HEK293 (cell line): ENCODE results near the gene CRYZ.

Experiments used
- CTCF ChIA-PET: fragments of 350-600 bp; formaldehyde crosslinking; extraction: SDS; loops from one replicate; lab custom pipeline; 2021; ENCODE audit warnings: antibody characterized with exemption; lab: Yijun Ruan, JAX
- POLR2A ChIA-PET: fragments of 300-600 bp; formaldehyde crosslinking; extraction: SDS; loops from one replicate; lab custom pipeline; 2020; ENCODE audit warnings: antibody characterized with exemption, inconsistent platforms; lab: Yijun Ruan, JAX
- H3K27ac ChIP-seq: fragments of 200-500 bp; sonication (Bioruptor generic); 2 replicates; pipeline ENCODE4 v1.5.1; 2014; ENCODE audit warnings: low read depth, low read length, control low read depth, inconsistent platforms; ENCODE audit errors: extremely low read depth
- H3K36me3 ChIP-seq, 2 experiments: fragments of 200-500 bp in 1 of 2; sonication (Bioruptor generic) in 1 of 2; 1 replicate in 1 of 2; 2 replicates in 1 of 2; pipeline ENCODE4 v1.5.1; 2014 to 2017; ENCODE audit warnings: inconsistent platforms in 2 of 2, low read length in 2 of 2; ENCODE audit not compliant: control insufficient read depth in 2 of 2, insufficient read depth in 1 of 2
- H3K4me1 ChIP-seq: fragments of 200-500 bp; sonication (Bioruptor generic); 2 replicates; pipeline ENCODE4 v1.5.1; 2014; ENCODE audit warnings: mild to moderate bottlenecking, low read length, inconsistent platforms; ENCODE audit not compliant: control insufficient read depth, insufficient read depth
- H3K4me3 ChIP-seq: 2 replicates; pipeline ENCODE4 v1.5.1; 2011; ENCODE audit warnings: low read depth, mild to moderate bottlenecking, control low read depth, low read length, moderate library complexity
- H3K9me3 ChIP-seq: fragments of 200-500 bp; sonication (Bioruptor generic); 2 replicates; pipeline ENCODE4 v1.5.1; 2014; ENCODE audit warnings: low read depth, low read length, inconsistent platforms; ENCODE audit not compliant: control insufficient read depth, insufficient read depth
- AEBP2 ChIP-seq: fragments of 450-650 bp; formaldehyde crosslinking; IDR thresholded peaks from 2 replicates; pipeline ENCODE4 v1.5.1; 2016; ENCODE audit warnings: missing biosample characterization, missing genetic modification characterization, borderline replicate concordance
- BCL11B ChIP-seq: fragments of 450-650 bp; formaldehyde crosslinking; IDR thresholded peaks from 2 replicates; pipeline ENCODE4 v1.5.1; 2016; ENCODE audit warnings: low read depth, missing biosample characterization, missing genetic modification characterization
- ELK4 ChIP-seq: IDR thresholded peaks from 2 replicates; pipeline ENCODE4 v1.6.1; 2011; ENCODE audit warnings: mild to moderate bottlenecking, low read depth, low read length, borderline replicate concordance
- HIC1 ChIP-seq: fragments of 450-650 bp; formaldehyde crosslinking; IDR thresholded peaks from 2 replicates; pipeline ENCODE4 v1.5.1; 2016; ENCODE audit warnings: missing biosample characterization, missing genetic modification characterization
- HOXA7 ChIP-seq: sonication (generic); formaldehyde crosslinking; IDR thresholded peaks from 2 replicates; pipeline ENCODE4 v1.8.1; 2022; ENCODE audit warnings: missing genetic modification reagents, borderline replicate concordance
- TCF7L2 ChIP-seq: IDR thresholded peaks from 2 replicates; pipeline ENCODE4 v1.6.1; 2011; ENCODE audit warnings: low read depth, mild to moderate bottlenecking, inconsistent platforms, low read length, moderate library complexity, borderline replicate concordance
- TSHZ1 ChIP-seq: fragments of 450-650 bp; formaldehyde crosslinking; IDR thresholded peaks from 2 replicates; pipeline ENCODE4 v1.5.1; 2016; ENCODE audit warnings: missing biosample characterization, missing genetic modification characterization, borderline replicate concordance
- ZBTB10 ChIP-seq: fragments of 450-650 bp; formaldehyde crosslinking; IDR thresholded peaks from 2 replicates; pipeline ENCODE4 v1.5.1; 2016; ENCODE audit warnings: missing biosample characterization, missing genetic modification characterization
- ZNF114 ChIP-seq: fragments of 450-650 bp; formaldehyde crosslinking; IDR thresholded peaks from 2 replicates; pipeline ENCODE4 v1.5.0; 2017; ENCODE audit warnings: missing biosample characterization, missing genetic modification characterization
- ZNF133 ChIP-seq: fragments of 450-650 bp; formaldehyde crosslinking; IDR thresholded peaks from 2 replicates; pipeline ENCODE4 v1.5.1; 2016; ENCODE audit warnings: missing biosample characterization, missing genetic modification characterization
- ZNF19 ChIP-seq: fragments of 450-650 bp; formaldehyde crosslinking; IDR thresholded peaks from 2 replicates; pipeline ENCODE4; 2016; ENCODE audit warnings: missing biosample characterization, missing genetic modification characterization, low read depth
- ZNF24 ChIP-seq: fragments of 450-650 bp; formaldehyde crosslinking; IDR thresholded peaks from 2 replicates; pipeline ENCODE4 v1.5.1; 2016; ENCODE audit warnings: missing biosample characterization, missing genetic modification characterization
- ZNF335 ChIP-seq: fragments of 450-650 bp; formaldehyde crosslinking; conservative IDR thresholded peaks from 2 replicates; pipeline ENCODE4 v1.5.1; 2016; ENCODE audit warnings: missing biosample characterization, missing genetic modification characterization
- ZNF354C ChIP-seq: fragments of 450-650 bp; formaldehyde crosslinking; IDR thresholded peaks from 2 replicates; pipeline ENCODE4 v1.5.1; 2016; ENCODE audit warnings: missing biosample characterization, missing genetic modification characterization, low read depth, borderline replicate concordance
- ZNF416 ChIP-seq: fragments of 450-650 bp; formaldehyde crosslinking; IDR thresholded peaks from 2 replicates; pipeline ENCODE4 v1.5.1; 2016; ENCODE audit warnings: missing biosample characterization, missing genetic modification characterization
- ZNF501 ChIP-seq: fragments of 450-650 bp; formaldehyde crosslinking; IDR thresholded peaks from 2 replicates; pipeline ENCODE4 v1.5.1; 2016; ENCODE audit warnings: missing biosample characterization, missing genetic modification characterization
- ZNF561 ChIP-seq: fragments of 450-650 bp; IDR thresholded peaks from 2 replicates; pipeline ENCODE4 v1.5.1; 2018; ENCODE audit warnings: missing biosample characterization, missing genetic modification characterization, borderline replicate concordance
- ZNF610 ChIP-seq: fragments of 450-650 bp; formaldehyde crosslinking; IDR thresholded peaks from 2 replicates; pipeline ENCODE4 v1.5.1; 2016; ENCODE audit warnings: missing biosample characterization, missing genetic modification characterization, borderline replicate concordance
- ZNF621 ChIP-seq: fragments of 450-650 bp; formaldehyde crosslinking; IDR thresholded peaks from 2 replicates; pipeline ENCODE4 v1.5.1; 2017; ENCODE audit warnings: missing biosample characterization, missing genetic modification characterization
- ZNF768 ChIP-seq: fragments of 450-650 bp; formaldehyde crosslinking; IDR thresholded peaks from 2 replicates; pipeline ENCODE4 v1.5.1; 2018; ENCODE audit warnings: missing biosample characterization, mild to moderate bottlenecking, missing genetic modification characterization
- ZNF843 ChIP-seq: fragments of 450-650 bp; formaldehyde crosslinking; IDR thresholded peaks from 2 replicates; pipeline ENCODE4 v1.5.1; 2016; ENCODE audit warnings: missing biosample characterization, missing genetic modification characterization
- ZSCAN18 ChIP-seq: fragments of 450-650 bp; formaldehyde crosslinking; IDR thresholded peaks from 2 replicates; pipeline ENCODE4 v1.5.1; 2016; ENCODE audit warnings: missing biosample characterization, missing genetic modification characterization

CRYZ gene

GRCh38 chr1:74732960-74733603 lies at the start of gene CRYZ, which contains the start of gene TYW3 (continued):
- 0 out of 2 replicates have a peak, but pooled peaks have one; percentile 27 for TF ChIP-seq TCF7L2
- 0 out of 2 replicates have a peak, but pooled peaks have one; percentile 10 for TF ChIP-seq ZNF843
- TF ChIP-seq ZNF416 = no peak
- TF ChIP-seq ZNF768 (tag by site-specific recombination) = no peak
- TF ChIP-seq ZSCAN18 = no peak
- TF ChIP-seq BCL11B (tag by site-specific recombination) = peak; percentile 81
- no peak for TF ChIP-seq AEBP2 (tag by site-specific recombination)
- no peak for TF ChIP-seq HOXA7 (CRISPR knock-in tag)
- TF ChIP-seq ZNF501 (tag by site-specific recombination) = peak; percentile 95
- TF ChIP-seq HIC1 (tag by site-specific recombination) = no peak
- TF ChIP-seq ZNF610 (tag by site-specific recombination) = no peak

GRCh38 chr1:74780594-74780993 lies 47.7 kb upstream of the CRYZ start:
- H3K36me3 ChIP-seq = no peaks in the 10 kb centered on the region
- H3K27ac ChIP-seq = no peak overlapping the region
- H3K4me3 ChIP-seq = no peak overlapping the region
- ChIA-PET CTCF (interaction anchor here (0.7 to 1.5 kb wide), 2 partner anchors 9 to 423 kb away, joined by 5 read pairs; no protein-coding TSS in a partner anchor), POLR2A (no interaction called here)
- TF ChIP-seq ZNF335 (tag by site-specific recombination) = no peak
- no peak for TF ChIP-seq HOXA7 (CRISPR knock-in tag)
- TF ChIP-seq ZNF19 (tag by site-specific recombination) = no peak
- TF ChIP-seq ZNF114 (tag by site-specific recombination) = no peak
- TF ChIP-seq TSHZ1 (tag by site-specific recombination) = no peak
- no peak for TF ChIP-seq ELK4
- TF ChIP-seq ZBTB10 (tag by site-specific recombination) = no peak
- no peak for TF ChIP-seq ZNF354C (tag by site-specific recombination)
- no peak for TF ChIP-seq ZNF561 (tag by site-specific recombination)
- TF ChIP-seq ZNF621 (tag by site-specific recombination) = no peak
- TF ChIP-seq ZNF133 (tag by site-specific recombination) = no peak
- no peak for TF ChIP-seq ZNF24 (tag by site-specific recombination)
- no peaks in the 10 kb centered on the region for H3K9me3 ChIP-seq
- no peaks in the 10 kb centered on the region for H3K4me1 ChIP-seq
